Osteoblast (primary cell): ENCODE data around the gene CRIM1. TPM values are rescaled to one million over a fixed set of nuclear protein-coding genes. Genes with fewer than 3 reads are reported as not detected.

Source experiments
- DNase-seq: peaks from one replicate; pipeline ENCODE4 v3.0.0; 2011; ENCODE audit warnings: low spot score, mixed read lengths; ENCODE audit not compliant: insufficient read length; ENCODE audit errors: missing footprints
- H2AFZ ChIP-seq: 2 replicates; pipeline ENCODE4 v1.6.0; 2011; ENCODE audit warnings: mild to moderate bottlenecking, low read length
- H3K27ac ChIP-seq: 2 replicates; pipeline ENCODE4 v1.5.1; 2011; ENCODE audit warnings: mild to moderate bottlenecking, low read depth, low read length, moderate library complexity
- H3K27me3 ChIP-seq: 2 replicates; pipeline ENCODE4 v1.6.0; 2012; ENCODE audit warnings: mild to moderate bottlenecking, control low read depth, inconsistent platforms, low read length, moderate library complexity; ENCODE audit not compliant: insufficient read depth
- H3K36me3 ChIP-seq: 2 replicates; pipeline ENCODE4 v1.5.1; 2011; ENCODE audit warnings: mild to moderate bottlenecking, low read length, control low read depth, moderate library complexity; ENCODE audit not compliant: insufficient read depth
- H3K4me1 ChIP-seq: 2 replicates; pipeline ENCODE4 v1.5.1; 2011; ENCODE audit warnings: mild to moderate bottlenecking, low read length, control low read depth, moderate library complexity; ENCODE audit not compliant: insufficient read depth
- H3K4me2 ChIP-seq: 2 replicates; pipeline ENCODE4 v1.6.0; 2011; ENCODE audit warnings: mild to moderate bottlenecking, low read length; ENCODE audit not compliant: insufficient read depth
- H3K4me3 ChIP-seq: fragments of 200-600 bp; sonication (generic); 3 replicates; pipeline ENCODE4 v1.5.1; 2012; ENCODE audit warnings: mild to moderate bottlenecking, low read length, inconsistent platforms; ENCODE audit not compliant: insufficient read depth
- H3K79me2 ChIP-seq: 2 replicates; pipeline ENCODE4 v1.6.0; 2012; ENCODE audit warnings: mild to moderate bottlenecking, low read length, control low read depth, inconsistent platforms; ENCODE audit not compliant: insufficient read depth
- H3K9me3 ChIP-seq: 2 replicates; pipeline ENCODE4 v1.5.1; 2011; ENCODE audit warnings: low read depth, low read length, control low read depth
- H4K20me1 ChIP-seq: 2 replicates; pipeline ENCODE4 v1.6.0; 2012; ENCODE audit warnings: mild to moderate bottlenecking, low read length, control low read depth; ENCODE audit not compliant: insufficient read depth
- CTCF ChIP-seq: IDR thresholded peaks from 2 replicates; pipeline ENCODE4 v1.5.1; 2011; ENCODE audit warnings: mild to moderate bottlenecking, low read depth, low read length, moderate library complexity; ENCODE audit errors: extremely low read depth
- total RNA-seq: library from RNA; depleted of rRNA; stranded (reverse); fragments of >200 nt; gene quantifications from 2 replicates; pipeline ENCODE4 v1.2.3, GENCODE V29; 2012

The CRIM1 gene
- total RNA-seq, 1 donor = 362 TPM

- Histone ChIP-seq H4K20me1 (no peaks in the 10 kb centered on the region), H3K36me3 (peaks cover 51% of the 10 kb centered on the region), H3K27ac (peak overlapping the region; percentile 76), H2AFZ (no peak overlapping the region), H3K4me2 (no peak overlapping the region), H3K4me3 (no peak overlapping the region), H3K27me3 (no peaks in the 10 kb centered on the region), H3K9me3 (no peaks in the 10 kb centered on the region), H3K79me2 (peaks cover 19% of the 10 kb centered on the region), H3K4me1 (peaks cover 50% of the 10 kb centered on the region)
- TF ChIP-seq CTCF = no peak
- DNase-seq = no peak
Observed at GRCh38 chr2:36555789-36556188, 200.2 kb downstream of the CRIM1 start.

- peak; percentile 54 for DNase-seq
- Histone ChIP-seq H3K27ac (peak overlapping the region; percentile 76), H4K20me1 (no peaks in the 10 kb centered on the region), H3K9me3 (no peaks in the 10 kb centered on the region), H3K27me3 (no peaks in the 10 kb centered on the region), H3K4me2 (no peak overlapping the region), H3K4me1 (peaks cover 59% of the 10 kb centered on the region), H3K36me3 (peaks cover 40% of the 10 kb centered on the region), H3K4me3 (no peak overlapping the region), H2AFZ (no peak overlapping the region), H3K79me2 (peaks cover 19% of the 10 kb centered on the region)
- TF ChIP-seq CTCF = no peak
Observed at GRCh38 chr2:36556842-36557241, 201.3 kb downstream of the CRIM1 start.

- Histone ChIP-seq H3K4me1 (peaks cover 69% of the 10 kb centered on the region), H3K4me3 (no peak overlapping the region), H3K9me3 (no peaks in the 10 kb centered on the region), H3K79me2 (peaks cover 29% of the 10 kb centered on the region), H2AFZ (no peak overlapping the region), H3K27me3 (no peaks in the 10 kb centered on the region), H4K20me1 (no peaks in the 10 kb centered on the region), H3K36me3 (peaks cover 22% of the 10 kb centered on the region), H3K27ac (peak overlapping the region; percentile 16), H3K4me2 (no peak overlapping the region)
- TF ChIP-seq CTCF = no peak
- no peak for DNase-seq
Observed at GRCh38 chr2:36559221-36559942, 203.8 kb downstream of the CRIM1 start.

- no peaks in the 10 kb centered on the region for H3K27me3 ChIP-seq
- peaks cover 42% of the 10 kb centered on the region for H3K79me2 ChIP-seq
- H3K4me1 ChIP-seq = peaks cover 71% of the 10 kb centered on the region
- no peak overlapping the region for H2AFZ ChIP-seq
- H3K36me3 ChIP-seq = peaks cover 10% of the 10 kb centered on the region
- no peaks in the 10 kb centered on the region for H3K9me3 ChIP-seq
- H3K27ac ChIP-seq = peak overlapping the region; percentile 92
- no peak for TF ChIP-seq CTCF
- no peak for DNase-seq
- no peak overlapping the region for H3K4me3 ChIP-seq
- H4K20me1 ChIP-seq = no peaks in the 10 kb centered on the region
- no peak overlapping the region for H3K4me2 ChIP-seq
Observed at GRCh38 chr2:36560726-36561125, 205.1 kb downstream of the CRIM1 start.
